WERI-Rb-1 (cell line): Measurements from ENCODE around the gene LAMA5.

Source experiments
- DNase-seq: peaks from one replicate; pipeline ENCODE4 v3.0.0-alpha.2; 2020
- H3K27ac ChIP-seq: fragments of 250-450 bp; sonication (Bioruptor Pico); 2 replicates; pipeline ENCODE4 v1.5.1; 2020; ENCODE audit warnings: mild to moderate bottlenecking, moderate library complexity
- H3K27me3 ChIP-seq: fragments of 250-450 bp; sonication (Bioruptor Pico); 2 replicates; pipeline ENCODE4 v1.5.1; 2021; ENCODE audit warnings: mild to moderate bottlenecking, low read depth, moderate library complexity; ENCODE audit not compliant: insufficient read depth, severe bottlenecking
- H3K36me3 ChIP-seq: fragments of 250-450 bp; sonication (Bioruptor Pico); 2 replicates; pipeline ENCODE4 v1.5.1; 2020; ENCODE audit warnings: mild to moderate bottlenecking, moderate library complexity
- H3K4me3 ChIP-seq: 2 replicates; pipeline ENCODE4 v1.5.1; 2011; ENCODE audit warnings: low read depth, mild to moderate bottlenecking, control low read depth, low read length
- H3K9me3 ChIP-seq: fragments of 250-450 bp; sonication (Bioruptor Pico); 2 replicates; pipeline ENCODE4 v1.5.1; 2021; ENCODE audit warnings: mild to moderate bottlenecking, moderate library complexity; ENCODE audit not compliant: severe bottlenecking
- TF ChIP-seq, protein P1 (sequence below): IDR thresholded peaks from 2 replicates; pipeline ENCODE4 v1.5.1; 2011; ENCODE audit warnings: low read depth, mild to moderate bottlenecking, control low read depth, inconsistent platforms, low read length

The LAMA5 gene

DNA sequence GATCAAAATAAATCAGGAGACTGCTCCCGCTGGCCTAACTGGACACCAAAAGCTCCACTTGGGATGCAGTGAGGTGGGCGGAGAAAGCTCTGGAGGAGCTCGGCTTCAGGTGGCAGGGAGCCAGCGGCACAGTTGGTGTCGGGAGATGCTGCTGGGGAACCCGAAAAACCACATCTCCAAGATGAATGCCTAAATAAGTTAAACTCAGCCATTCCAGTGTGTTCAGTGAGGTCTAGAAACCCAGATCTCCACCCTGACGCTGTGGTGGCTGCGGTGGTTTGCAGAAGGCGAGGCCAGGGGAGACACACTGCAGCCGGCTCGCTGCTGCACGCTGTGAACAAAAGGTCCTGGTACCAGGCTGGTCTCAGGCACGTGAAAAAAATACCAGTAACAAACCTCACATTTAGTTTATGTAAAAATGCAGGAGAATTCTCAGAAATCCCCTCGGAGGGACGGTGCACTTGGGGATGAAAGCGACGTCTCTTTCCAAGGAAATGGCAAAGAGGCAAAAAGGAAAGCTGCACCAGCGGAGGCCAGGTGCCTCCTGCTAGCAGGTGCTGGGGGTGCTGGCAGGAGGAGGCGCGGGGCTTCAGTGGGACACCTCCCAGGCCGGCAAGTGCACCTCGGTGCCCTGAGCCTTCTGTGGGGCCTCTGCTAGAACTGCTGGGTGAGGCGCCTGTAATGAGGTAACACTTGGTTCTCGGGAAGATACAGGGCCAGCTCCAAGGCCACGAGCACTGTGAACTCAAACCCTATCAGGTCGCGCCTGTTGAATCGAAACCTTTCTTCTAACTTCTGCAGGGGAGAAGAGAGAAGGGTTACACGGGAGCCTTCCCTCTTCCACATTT, 23.4 kb upstream of the LAMA5 start:
- no peak overlapping the region for H3K4me3 ChIP-seq
- H3K9me3 ChIP-seq: no peaks in the 10 kb centered on the region
- TF ChIP-seq, protein P1, sequence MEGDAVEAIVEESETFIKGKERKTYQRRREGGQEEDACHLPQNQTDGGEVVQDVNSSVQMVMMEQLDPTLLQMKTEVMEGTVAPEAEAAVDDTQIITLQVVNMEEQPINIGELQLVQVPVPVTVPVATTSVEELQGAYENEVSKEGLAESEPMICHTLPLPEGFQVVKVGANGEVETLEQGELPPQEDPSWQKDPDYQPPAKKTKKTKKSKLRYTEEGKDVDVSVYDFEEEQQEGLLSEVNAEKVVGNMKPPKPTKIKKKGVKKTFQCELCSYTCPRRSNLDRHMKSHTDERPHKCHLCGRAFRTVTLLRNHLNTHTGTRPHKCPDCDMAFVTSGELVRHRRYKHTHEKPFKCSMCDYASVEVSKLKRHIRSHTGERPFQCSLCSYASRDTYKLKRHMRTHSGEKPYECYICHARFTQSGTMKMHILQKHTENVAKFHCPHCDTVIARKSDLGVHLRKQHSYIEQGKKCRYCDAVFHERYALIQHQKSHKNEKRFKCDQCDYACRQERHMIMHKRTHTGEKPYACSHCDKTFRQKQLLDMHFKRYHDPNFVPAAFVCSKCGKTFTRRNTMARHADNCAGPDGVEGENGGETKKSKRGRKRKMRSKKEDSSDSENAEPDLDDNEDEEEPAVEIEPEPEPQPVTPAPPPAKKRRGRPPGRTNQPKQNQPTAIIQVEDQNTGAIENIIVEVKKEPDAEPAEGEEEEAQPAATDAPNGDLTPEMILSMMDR: no peak
- no peak overlapping the region for H3K27ac ChIP-seq
- DNase-seq: no peak
- peaks cover 69% of the 10 kb centered on the region for H3K36me3 ChIP-seq
- H3K27me3 ChIP-seq: no peaks in the 10 kb centered on the region

DNA sequence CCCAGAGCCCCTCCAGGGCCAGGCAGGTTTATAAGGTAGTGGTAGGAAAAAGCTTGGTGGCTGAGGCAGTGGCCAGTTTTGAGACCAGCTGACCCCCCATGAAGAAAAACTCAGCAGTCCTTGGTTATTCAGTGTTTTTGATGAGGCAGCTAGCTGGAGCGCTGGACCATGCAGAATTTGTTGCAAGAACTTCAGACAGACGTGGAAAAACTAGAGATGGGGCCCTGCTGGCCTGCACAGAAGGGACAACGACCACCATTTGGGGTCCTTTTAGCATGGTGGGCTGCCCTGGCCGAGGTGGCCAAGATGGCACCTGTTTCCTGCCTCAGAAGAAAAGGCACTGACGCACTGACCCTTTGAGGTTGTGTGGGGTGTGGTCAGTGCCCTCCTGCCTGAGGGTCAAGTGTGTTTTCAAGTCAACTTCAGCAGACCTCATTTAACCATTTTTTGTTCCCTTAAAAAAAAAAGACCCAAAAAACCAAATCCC, 22.5 kb upstream of the LAMA5 start:
- Histone ChIP-seq H3K36me3 (peaks cover 67% of the 10 kb centered on the region), H3K9me3 (no peaks in the 10 kb centered on the region), H3K27me3 (no peaks in the 10 kb centered on the region), H3K27ac (no peak overlapping the region), H3K4me3 (no peak overlapping the region)
- no peak for DNase-seq
- TF ChIP-seq, protein P1: no peak

DNA sequence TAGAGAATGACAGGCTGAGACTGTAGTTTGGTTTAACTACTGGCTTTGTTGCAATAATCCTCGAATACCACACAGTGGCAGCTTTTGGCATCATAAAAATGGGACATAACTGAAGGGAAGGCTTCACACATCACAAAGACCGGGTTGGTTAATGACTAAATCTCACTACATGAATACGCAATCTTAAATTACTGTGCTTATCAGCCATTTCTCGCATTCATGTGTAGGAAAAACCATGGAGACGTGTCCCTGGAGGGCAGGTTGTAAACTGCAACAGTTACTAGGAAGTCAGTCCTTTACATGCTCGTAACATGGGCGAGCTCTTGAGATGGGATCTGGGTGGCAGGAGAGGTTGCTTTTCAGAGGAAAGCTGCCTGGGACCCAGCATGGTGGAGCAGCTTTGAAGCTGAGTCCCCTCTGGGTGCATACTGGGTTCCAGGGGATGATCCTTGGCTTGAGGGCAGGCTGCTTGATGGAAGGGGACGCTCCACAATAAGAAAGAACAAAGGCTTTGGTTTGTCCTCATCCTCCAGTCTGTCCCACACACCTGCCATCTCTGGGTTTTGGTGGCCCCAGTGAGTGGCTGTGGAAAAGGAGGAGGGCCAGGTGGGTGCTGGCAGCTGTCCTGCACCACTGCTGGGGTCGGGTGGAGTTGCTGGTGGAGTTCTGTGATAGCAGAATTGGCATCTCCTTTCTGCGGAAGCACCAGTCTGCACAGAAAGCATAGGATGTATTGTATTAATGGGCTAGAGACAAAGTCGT, 21.9 kb upstream of the LAMA5 start:
- Histone ChIP-seq H3K27ac (no peak overlapping the region), H3K36me3 (peaks cover 63% of the 10 kb centered on the region), H3K27me3 (no peaks in the 10 kb centered on the region), H3K4me3 (no peak overlapping the region), H3K9me3 (no peaks in the 10 kb centered on the region)
- TF ChIP-seq, protein P1: no peak
- DNase-seq: no peak

DNA sequence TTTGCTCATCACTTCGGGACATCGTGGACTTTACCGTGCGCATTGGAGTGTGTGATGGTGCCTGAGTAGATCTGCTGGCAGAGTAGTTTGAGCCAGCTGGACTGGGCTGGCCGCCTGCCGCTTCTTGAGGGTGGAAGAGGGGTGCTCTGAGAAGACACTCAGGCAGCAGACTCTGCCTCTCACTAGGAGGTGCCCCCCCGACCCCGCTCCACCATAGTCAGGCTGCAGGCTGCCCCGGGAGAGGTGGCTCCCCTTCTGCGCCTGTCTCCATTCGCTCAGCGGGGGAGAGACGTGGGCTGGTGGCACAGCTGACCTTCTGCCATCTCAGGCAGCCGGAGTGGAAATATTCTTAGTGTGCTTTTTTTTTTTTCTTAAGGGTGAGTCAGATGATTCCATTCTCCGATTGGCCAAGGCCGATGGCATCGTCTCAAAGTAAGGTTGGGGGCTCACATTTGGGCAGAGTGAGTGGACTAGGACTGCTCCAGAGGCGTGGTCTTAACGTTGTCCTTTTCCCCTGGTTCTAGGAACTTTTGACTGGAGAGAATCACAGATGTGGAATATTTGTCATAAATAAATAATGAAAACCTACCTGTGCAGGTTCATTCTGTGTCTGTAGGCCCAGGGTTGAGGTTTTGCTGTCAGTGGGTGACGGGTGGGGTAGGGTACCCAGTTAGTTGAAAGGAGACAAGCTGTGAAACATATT, 21.0 kb upstream of the LAMA5 start:
- TF ChIP-seq, protein P1: no peak
- H3K4me3 ChIP-seq: peak overlapping the region; percentile 75
- peaks cover 53% of the 10 kb centered on the region for H3K36me3 ChIP-seq
- H3K27me3 ChIP-seq: no peaks in the 10 kb centered on the region
- H3K9me3 ChIP-seq: no peaks in the 10 kb centered on the region
- no peak for DNase-seq
- peak overlapping the region; percentile 90 for H3K27ac ChIP-seq

DNA sequence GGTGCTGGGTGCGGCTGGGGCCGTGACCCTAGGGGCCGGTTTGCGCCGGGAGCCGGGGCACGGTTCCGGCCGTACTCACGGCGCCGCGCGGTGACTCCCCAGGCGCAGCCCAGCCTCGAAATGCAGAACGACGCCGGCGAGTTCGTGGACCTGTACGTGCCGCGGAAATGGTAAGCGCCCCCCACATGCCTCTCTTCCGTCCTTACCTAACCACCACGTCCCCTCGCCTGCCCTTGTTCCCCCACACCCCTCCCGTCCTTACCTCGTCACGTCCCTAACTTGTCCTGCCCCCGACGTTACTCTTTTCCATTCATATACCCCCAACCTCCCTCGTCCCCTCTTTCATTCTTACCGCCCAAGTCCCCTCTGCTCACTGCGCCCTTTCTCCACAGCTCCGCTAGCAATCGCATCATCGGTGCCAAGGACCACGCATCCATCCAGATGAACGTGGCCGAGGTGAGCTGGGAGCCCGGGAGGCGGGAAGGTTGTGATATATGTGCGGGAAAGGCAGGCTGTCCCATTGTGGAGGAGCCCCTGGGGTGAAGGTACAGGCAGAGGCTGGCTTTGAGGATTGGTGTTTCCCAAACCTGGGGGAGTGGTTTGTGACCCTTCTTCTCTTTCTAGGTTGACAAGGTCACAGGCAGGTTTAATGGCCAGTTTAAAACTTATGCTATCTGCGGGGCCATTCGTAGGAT, 20.3 kb upstream of the LAMA5 start:
- peak overlapping the region; percentile 75 for H3K4me3 ChIP-seq
- peak overlapping the region; percentile 90 for H3K27ac ChIP-seq
- H3K27me3 ChIP-seq: no peaks in the 10 kb centered on the region
- TF ChIP-seq, protein P1: no peak
- peaks cover 46% of the 10 kb centered on the region for H3K36me3 ChIP-seq
- no peaks in the 10 kb centered on the region for H3K9me3 ChIP-seq
- DNase-seq: no peak
